Naive thymus-derived CD8-positive, alpha-beta T cell (primary cell): ENCODE data around the gene SMG5. TPM values are rescaled to one million over a fixed set of nuclear protein-coding genes. Genes with fewer than 3 reads are reported as not detected.
A peak's percentile ranks its signal among the peaks of the same experiment; 100 is the strongest.

Experiments
- ATAC-seq, 2 donors: fragments of 150-1000 bp; cut with Tn5 transposase in 1 of 2; sonication (Bioruptor Pico), chemical (Tn5 transposase) in 1 of 2; 1 replicate in 1 of 2; 2 replicates in 1 of 2; pipeline ENCODE4 v1.10.0; 2021; ENCODE audit warnings: mild to moderate bottlenecking in 2 of 2, moderate library complexity in 2 of 2
- POLR2A ChIA-PET: fragments of 350-600 bp; sonication (Branson Sonifier 250); formaldehyde crosslinking; loops from one replicate; lab custom pipeline; 2021; ENCODE audit warnings: antibody characterized with exemption; lab: Charles Lee
- DNase-seq, 10 donors: peaks; one replicate each; pipeline versions ENCODE4 v3.0.0 to v3.0.0-alpha.2; 2020 to 2022
- H3K27ac Mint-ChIP-seq, 10 donors: one replicate each; pipeline ENCODE4 v1.8.0; 2020 to 2022; ENCODE audit warnings: mild to moderate bottlenecking in 10 of 10, mixed read lengths in 10 of 10, moderate library complexity in 4 of 10, inconsistent platforms in 1 of 10
- H3K27me3 Mint-ChIP-seq, 5 donors: one replicate each; pipeline ENCODE4 v1.8.0; 2021 to 2022; ENCODE audit warnings: mixed read lengths in 5 of 5
- H3K36me3 Mint-ChIP-seq, 3 donors: one replicate each; pipeline ENCODE4 v1.8.0; 2020 to 2022; ENCODE audit warnings: mixed read lengths in 3 of 3, mild to moderate bottlenecking in 2 of 3, inconsistent platforms in 1 of 3
- H3K4me1 Mint-ChIP-seq, 4 donors: one replicate each; pipeline ENCODE4 v1.8.0; 2021 to 2022; ENCODE audit warnings: mixed read lengths in 4 of 4
- H3K4me3 Mint-ChIP-seq, 10 donors: one replicate each; pipeline ENCODE4 v1.8.0; 2020 to 2022; ENCODE audit warnings: mild to moderate bottlenecking in 10 of 10, mixed read lengths in 10 of 10, moderate library complexity in 6 of 10, inconsistent platforms in 1 of 10
- H3K9me3 Mint-ChIP-seq, 9 donors: one replicate each; pipeline ENCODE4 v1.8.0; 2020 to 2022; ENCODE audit warnings: mixed read lengths in 9 of 9, mild to moderate bottlenecking in 3 of 9, inconsistent platforms in 1 of 9, moderate library complexity in 1 of 9
- polyA plus RNA-seq, 3 donors: library from polyadenylated mRNA; unstranded; fragments of 300-500 nt; fragmentation: Illumina TruSeq; gene quantifications; one replicate each; pipeline ENCODE4 v1.2.3, GENCODE V29; 2021
- total RNA-seq, 8 experiments: library from RNA in 2 of 8; stranded (reverse) in 2 of 8; gene quantifications; one replicate each; pipeline ENCODE4 v1.2.3 and lab custom pipeline; 2021 to 2026

The SMG5 gene
- total and polyA plus RNA-seq, 5 experiments from 2014 or later = 9.5 to 68.9 (median 28.4) TPM

- H3K4me3 Mint-ChIP-seq = peak overlapping the region in 5 of 10 donors; percentile 2 to 90 (median 29)
- ATAC-seq (no peak), DNase-seq (no peak)
- peak overlapping the region in 3 of 10 donors; percentile 43 to 77 (median 49) for H3K27ac Mint-ChIP-seq
- H3K27me3 Mint-ChIP-seq = no peaks in the 10 kb centered on the region
- peaks cover 14 to 23% (median 19%) of the 10 kb centered on the region in 4 donors for H3K4me1 Mint-ChIP-seq
- H3K36me3 Mint-ChIP-seq = peaks cover 0 to 12% (median 0%) of the 10 kb centered on the region in 3 donors
- POLR2A ChIA-PET = interaction anchor here (3.4 kb wide), 1 partner anchor 11 kb away, joined by 21 read pairs; the partner anchor contains the start of genes SMG5 and TMEM79
- H3K9me3 Mint-ChIP-seq = no peaks in the 10 kb centered on the region
Observed at GRCh38 chr1:156293895-156294294, 11.3 kb upstream of the SMG5 start.

DNA sequence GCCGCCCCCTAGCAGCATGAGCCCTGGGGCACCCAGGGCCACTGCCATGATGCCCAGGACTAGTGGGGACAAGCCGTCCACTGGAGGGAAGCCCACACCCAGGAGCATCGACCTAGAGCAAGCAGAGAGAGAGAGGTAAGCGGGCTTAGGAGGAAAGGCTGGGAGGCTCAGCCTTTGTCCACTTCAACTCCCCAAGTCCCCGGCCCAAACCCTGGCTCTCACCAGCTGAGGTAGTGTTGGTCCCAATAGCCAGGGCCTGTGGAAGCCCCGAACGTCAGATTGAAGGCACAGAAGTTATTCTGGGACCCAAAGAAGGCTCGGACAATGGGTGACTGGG, 10.4 kb upstream of the SMG5 start:
- ATAC-seq (no peak), DNase-seq (no peak)
- Mint-ChIP-seq H3K27me3 (no peaks in the 10 kb centered on the region), H3K27ac (peak overlapping the region in 6 of 10 donors; percentile 37 to 89 (median 62)), H3K4me1 (peaks cover 14 to 23% (median 19%) of the 10 kb centered on the region in 4 donors), H3K9me3 (no peaks in the 10 kb centered on the region), H3K36me3 (peaks cover 0 to 15% (median 0%) of the 10 kb centered on the region in 3 donors), H3K4me3 (peak overlapping the region in 5 of 10 donors; percentile 24 to 57 (median 45))
- POLR2A ChIA-PET = interaction anchor here (3.4 kb wide), 1 partner anchor 10 kb away, joined by 21 read pairs; the partner anchor contains the start of genes SMG5 and TMEM79

GRCh38 chr1:156291226-156292061, 8.8 kb upstream of the SMG5 start:
- ATAC-seq (no peak), DNase-seq (no peak)
- H3K36me3 Mint-ChIP-seq = peaks cover 0 to 15% (median 0%) of the 10 kb centered on the region in 3 donors
- peak overlapping the region in 6 of 10 donors; percentile 20 to 79 (median 48) for H3K4me3 Mint-ChIP-seq
- POLR2A ChIA-PET = interaction anchor here (1.0 kb wide), 1 partner anchor 9 kb away, joined by 4 read pairs; the partner anchor contains the start of gene SMG5
- no peaks in the 10 kb centered on the region for H3K27me3 Mint-ChIP-seq
- peaks cover 14 to 23% (median 19%) of the 10 kb centered on the region in 4 donors for H3K4me1 Mint-ChIP-seq
- H3K9me3 Mint-ChIP-seq = no peaks in the 10 kb centered on the region
- H3K27ac Mint-ChIP-seq = peak overlapping the region in 6 of 10 donors; percentile 32 to 89 (median 52)

GRCh38 chr1:156289857-156290256, 7.2 kb upstream of the SMG5 start:
- POLR2A ChIA-PET = no interaction called here
- ATAC-seq (no peak), DNase-seq (no peak)
- H3K4me1 Mint-ChIP-seq = peaks cover 6 to 14% (median 11%) of the 10 kb centered on the region in 4 donors
- H3K4me3 Mint-ChIP-seq = no peak overlapping the region
- H3K9me3 Mint-ChIP-seq = no peaks in the 10 kb centered on the region
- H3K27ac Mint-ChIP-seq = peak overlapping the region in 3 of 10 donors; percentile 4 to 64 (median 4)
- peaks cover 0 to 17% (median 0%) of the 10 kb centered on the region in 3 donors for H3K36me3 Mint-ChIP-seq
- no peaks in the 10 kb centered on the region for H3K27me3 Mint-ChIP-seq

DNA sequence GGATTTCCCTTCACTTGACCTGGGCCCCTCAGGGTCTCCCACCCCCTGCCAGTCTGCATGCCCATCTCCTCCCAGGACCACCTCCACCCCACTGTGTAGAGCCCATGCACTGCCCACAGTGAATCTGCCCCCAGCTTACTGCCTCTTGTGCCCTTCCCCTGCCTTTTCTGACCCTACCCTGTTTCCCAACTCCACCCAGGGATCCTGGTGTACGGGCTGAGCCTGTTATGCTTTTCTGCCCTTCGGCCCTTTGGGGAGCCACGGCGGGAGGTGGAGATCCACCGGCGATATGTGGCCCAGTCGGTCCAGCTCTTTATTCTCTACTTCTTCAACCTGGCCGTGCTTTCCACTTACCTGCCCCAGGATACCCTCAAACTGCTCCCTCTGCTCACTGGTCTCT, 3.4 kb upstream of the SMG5 start:
- H3K27me3 Mint-ChIP-seq = no peaks in the 10 kb centered on the region
- DNase-seq (no peak), ATAC-seq (no peak)
- POLR2A ChIA-PET = no interaction called here
- no peak overlapping the region for H3K27ac Mint-ChIP-seq
- no peaks in the 10 kb centered on the region for H3K9me3 Mint-ChIP-seq
- peaks cover 25 to 36% (median 34%) of the 10 kb centered on the region in 4 donors for H3K4me1 Mint-ChIP-seq
- H3K4me3 Mint-ChIP-seq = peak overlapping the region in 1 of 10 donors; percentile 33
- peaks cover 0 to 14% (median 0%) of the 10 kb centered on the region in 3 donors for H3K36me3 Mint-ChIP-seq

DNA sequence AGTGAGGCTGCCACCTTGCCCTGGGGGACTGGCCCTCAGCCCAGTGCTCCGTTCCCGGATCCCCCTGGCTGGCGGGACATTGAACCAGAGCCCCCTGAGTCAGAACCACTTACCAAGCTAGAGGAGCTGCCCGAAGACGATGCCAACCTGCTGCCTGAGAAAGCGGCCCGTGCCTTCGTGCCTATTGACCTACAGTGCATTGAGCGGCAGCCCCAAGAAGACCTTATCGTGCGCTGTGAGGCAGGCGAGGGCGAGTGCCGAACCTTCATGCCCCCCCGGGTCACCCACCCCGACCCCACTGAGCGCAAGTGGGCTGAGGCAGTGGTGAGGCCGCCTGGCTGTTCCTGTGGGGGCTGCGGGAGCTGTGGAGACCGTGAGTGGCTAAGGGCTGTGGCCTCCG, 2.8 kb upstream of the SMG5 start:
- H3K27ac Mint-ChIP-seq = no peak overlapping the region
- H3K27me3 Mint-ChIP-seq = no peaks in the 10 kb centered on the region
- ATAC-seq = no peak
- DNase-seq = no peak
- no peak overlapping the region for H3K4me3 Mint-ChIP-seq
- H3K9me3 Mint-ChIP-seq = no peaks in the 10 kb centered on the region
- H3K4me1 Mint-ChIP-seq = peaks cover 28 to 43% (median 39%) of the 10 kb centered on the region in 4 donors
- H3K36me3 Mint-ChIP-seq = peaks cover 0 to 14% (median 0%) of the 10 kb centered on the region in 3 donors
- POLR2A ChIA-PET = no interaction called here

DNA sequence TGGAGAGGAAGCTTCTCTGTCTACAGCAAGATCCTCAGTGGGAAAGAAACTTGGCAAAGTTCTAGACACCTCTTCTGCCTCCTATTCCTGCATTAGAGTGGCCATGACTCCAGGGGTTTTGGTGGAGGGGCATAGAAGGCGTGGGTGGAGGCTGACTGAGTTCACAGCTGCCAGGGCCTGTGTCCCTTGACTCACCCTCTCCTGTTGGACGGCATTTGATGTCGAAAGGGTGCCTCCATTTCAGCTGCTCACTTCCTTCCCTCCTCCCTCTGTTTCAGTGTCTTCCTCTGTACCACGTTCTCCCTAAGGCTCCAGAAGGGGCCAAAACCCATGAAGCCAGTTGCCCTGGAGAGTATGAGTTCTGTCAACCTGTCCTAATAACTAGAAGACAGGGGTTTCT, 2.1 kb upstream of the SMG5 start:
- Mint-ChIP-seq H3K36me3 (peaks cover 0 to 9% (median 0%) of the 10 kb centered on the region in 3 donors), H3K27ac (peak overlapping the region in 1 of 10 donors; percentile 31), H3K9me3 (no peaks in the 10 kb centered on the region), H3K4me3 (peak overlapping the region in 5 of 10 donors; percentile 22 to 58 (median 39)), H3K27me3 (no peaks in the 10 kb centered on the region), H3K4me1 (peaks cover 28 to 49% (median 44%) of the 10 kb centered on the region in 4 donors)
- no peak for DNase-seq
- POLR2A ChIA-PET = interaction anchor here (1.0 to 3.2 kb wide), 2 partner anchors 10 to 14 kb away, joined by 3 to 21 read pairs; partner anchors contain the start of gene GLMP
- ATAC-seq = no peak

DNA sequence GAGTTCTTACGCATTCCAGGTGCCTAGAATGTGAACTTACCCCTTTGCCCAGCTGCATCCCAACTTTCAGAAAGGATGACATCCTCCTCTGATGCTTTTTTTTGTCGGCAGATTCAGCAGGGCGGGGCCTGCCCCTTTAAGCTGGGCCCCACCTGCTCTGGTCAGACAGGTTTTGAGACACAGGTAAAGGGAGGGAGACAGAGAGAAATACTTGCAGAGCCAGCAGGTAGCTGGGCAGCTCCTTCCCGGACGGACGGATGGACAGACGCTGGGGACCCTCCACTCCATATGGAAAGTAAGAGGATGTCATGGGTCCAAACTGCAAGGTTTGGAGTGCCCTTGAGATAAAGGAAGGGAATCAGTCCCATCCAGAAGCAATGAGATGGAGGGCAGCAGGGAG, 1.5 kb upstream of the SMG5 start, which contains the start of gene TMEM79:
TMEM79 (plus strand) TSS at position 214 of the 400 bp plus-strand sequence. CDS start 902 bp downstream, outside the sequence.
- Mint-ChIP-seq H3K27me3 (no peaks in the 10 kb centered on the region), H3K4me1 (peaks cover 28 to 50% (median 45%) of the 10 kb centered on the region in 4 donors), H3K9me3 (no peaks in the 10 kb centered on the region), H3K27ac (peak within 1 kb of the TSS; percentile 92 to 98 (median 96)), H3K4me3 (peak within 1 kb of the TSS; percentile 93 to 100 (median 97)), H3K36me3 (peaks cover 0 to 5% (median 0%) of the 10 kb centered on the region in 3 donors)
- ATAC-seq (no peak), DNase-seq (no peak)
- POLR2A ChIA-PET = interaction anchor here (0.5 to 3.2 kb wide), 5 partner anchors 10 to 316 kb away, joined by 3 to 21 read pairs (median 3); partner anchors contain the start of genes GLMP and MEF2D

DNA sequence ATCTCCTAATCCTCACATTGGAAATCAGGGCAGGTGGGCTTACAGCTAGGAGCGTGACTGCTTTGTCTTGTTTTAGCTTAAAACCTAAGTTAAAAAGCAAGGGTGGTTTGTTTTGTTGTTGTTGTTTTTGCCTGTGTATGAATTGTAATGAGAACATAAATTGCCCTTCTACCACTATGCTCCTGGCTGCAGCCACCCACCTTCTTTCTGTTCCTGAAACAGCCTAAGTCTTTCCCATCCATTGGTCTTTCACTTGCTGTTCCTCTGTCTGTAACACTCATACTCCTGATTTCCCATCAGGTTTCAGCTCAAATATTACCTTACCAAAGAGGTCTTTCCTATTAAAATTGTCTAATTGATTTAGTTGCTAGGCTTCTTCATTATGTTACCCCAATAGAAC, 896 bp upstream of the SMG5 start:
- no peak for ATAC-seq
- no peaks in the 10 kb centered on the region for H3K27me3 Mint-ChIP-seq
- no peaks in the 10 kb centered on the region for H3K9me3 Mint-ChIP-seq
- peak overlapping the region; percentile 10 to 98 (median 96) for H3K27ac Mint-ChIP-seq
- no peak for DNase-seq
- peak overlapping the region; percentile 93 to 100 (median 97) for H3K4me3 Mint-ChIP-seq
- POLR2A ChIA-PET = interaction anchor here (0.6 to 3.2 kb wide), 15 partner anchors 8 to 484 kb away, joined by 3 to 21 read pairs (median 4); partner anchors contain the start of genes CCT3, GLMP, MEF2D and PMF1
- H3K4me1 Mint-ChIP-seq = peaks cover 28 to 50% (median 45%) of the 10 kb centered on the region in 4 donors
- H3K36me3 Mint-ChIP-seq = peaks cover 0 to 6% (median 0%) of the 10 kb centered on the region in 3 donors

GRCh38 chr1:156281693-156282478, 739 bp downstream of the SMG5 start:
- POLR2A ChIA-PET = interaction anchor here (0.6 to 3.2 kb wide), 18 partner anchors 10 to 1008 kb away, joined by 3 to 21 read pairs (median 4); partner anchors contain the start of genes CCT3, CLK2, GLMP and MEF2D
- H3K27ac Mint-ChIP-seq = peak overlapping the region; percentile 82 to 98 (median 94)

DNA sequence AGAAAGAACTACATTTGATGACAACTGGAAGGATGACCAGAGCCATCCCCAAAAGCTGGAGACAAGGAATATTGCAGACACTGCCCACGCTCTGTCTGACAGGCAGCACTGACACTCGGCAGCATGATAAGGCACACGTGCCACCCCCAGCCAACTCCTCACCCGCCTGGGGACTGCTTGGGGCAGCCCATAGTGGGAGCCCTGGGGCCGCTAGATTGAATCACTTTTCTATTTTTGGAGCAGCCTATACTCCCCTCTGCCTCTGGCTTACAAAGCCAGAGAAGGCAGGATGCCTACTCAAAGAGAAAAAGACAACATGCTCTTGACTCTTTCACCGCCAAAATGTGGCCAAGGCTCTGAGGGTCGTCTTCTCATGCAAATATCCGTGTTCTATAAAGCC, 1.3 kb downstream of the SMG5 start:
- Mint-ChIP-seq H3K36me3 (peaks cover 0 to 27% (median 3%) of the 10 kb centered on the region in 3 donors), H3K27me3 (no peaks in the 10 kb centered on the region), H3K27ac (peak overlapping the region; percentile 82 to 98 (median 94)), H3K4me1 (peaks cover 27 to 56% (median 48%) of the 10 kb centered on the region in 4 donors), H3K4me3 (peak overlapping the region; percentile 93 to 100 (median 97)), H3K9me3 (no peaks in the 10 kb centered on the region)
- peak in 1 of 2 donors; percentile 21 for ATAC-seq
- POLR2A ChIA-PET = interaction anchor here (1.0 to 1.5 kb wide), 2 partner anchors 68 to 133 kb away, joined by 3 to 4 read pairs; partner anchors contain the start of gene PMF1
- peak in 4 of 10 donors; percentile 11 to 33 (median 16) for DNase-seq

More at GRCh38 chr1:156281693-156282478, 739 bp downstream of the SMG5 start:
- H3K27me3 Mint-ChIP-seq = no peaks in the 10 kb centered on the region
- H3K4me1 Mint-ChIP-seq = peaks cover 28 to 54% (median 48%) of the 10 kb centered on the region in 4 donors
- H3K4me3 Mint-ChIP-seq = peak overlapping the region; percentile 93 to 100 (median 97)
- DNase-seq (peak in 3 of 10 donors; percentile 11 to 53 (median 13)), ATAC-seq (no peak)
- peaks cover 0 to 22% (median 3%) of the 10 kb centered on the region in 3 donors for H3K36me3 Mint-ChIP-seq
- H3K9me3 Mint-ChIP-seq = no peaks in the 10 kb centered on the region
